Neutrophil (primary cell): ENCODE data around the gene BTBD9.

ENCODE experiments used
- H3K27ac ChIP-seq: fragments of 200-600 bp; sonication (generic); 2 replicates; pipeline ENCODE4 v1.5.1; 2016; ENCODE audit warnings: mild to moderate bottlenecking, moderate library complexity
- H3K27me3 ChIP-seq: fragments of 200-600 bp; sonication (generic); 2 replicates; pipeline ENCODE4 v1.6.0; 2016; ENCODE audit warnings: mild to moderate bottlenecking
- H3K36me3 ChIP-seq: fragments of 200-600 bp; sonication (generic); 2 replicates; pipeline ENCODE4 v1.5.1; 2017
- H3K4me1 ChIP-seq, 2 experiments: fragments of 200-600 bp in 1 of 2; sonication (generic) in 1 of 2; 1 replicate in 1 of 2; 2 replicates in 1 of 2; pipeline versions ENCODE4 v1.5.1 to v1.6.1; 2013 to 2016; ENCODE audit warnings: low read depth in 1 of 2, low read length in 1 of 2, mild to moderate bottlenecking in 1 of 2, moderate library complexity in 1 of 2; ENCODE audit not compliant: control insufficient read depth in 1 of 2, insufficient read depth in 1 of 2
- H3K4me3 ChIP-seq, 2 experiments: fragments of 200-600 bp in 1 of 2; sonication (generic) in 1 of 2; 1 replicate in 1 of 2; 2 replicates in 1 of 2; pipeline ENCODE4 v1.5.1; 2013 to 2016; ENCODE audit warnings: low read depth in 1 of 2, low read length in 1 of 2, mild to moderate bottlenecking in 1 of 2, moderate library complexity in 1 of 2
- H3K9me3 ChIP-seq: fragments of 200-600 bp; sonication (generic); 2 replicates; pipeline ENCODE4 v1.5.1; 2016
- CTCF ChIP-seq: fragments of 200-600 bp; sonication (generic); IDR thresholded peaks from 2 replicates; pipeline ENCODE4 v1.5.1; 2016; ENCODE audit warnings: antibody characterized with exemption

BTBD9 gene

GRCh38 chr6:38587766-38588362 lies 51.9 kb downstream of the BTBD9 start:
- H3K4me3 ChIP-seq, result no peak overlapping the region
- H3K36me3 ChIP-seq, result peaks cover 11% of the 10 kb centered on the region
- H3K9me3 ChIP-seq, result no peaks in the 10 kb centered on the region
- no peaks in the 10 kb centered on the region for H3K4me1 ChIP-seq
- TF ChIP-seq CTCF, result no peak
- no peak overlapping the region for H3K27ac ChIP-seq
- H3K27me3 ChIP-seq, result no peaks in the 10 kb centered on the region

- no peak overlapping the region for H3K4me3 ChIP-seq
- no peak for TF ChIP-seq CTCF
These were observed 52.7 kb downstream of the BTBD9 start for GRCh38 chr6:38586992-38587391.

GRCh38 chr6:38584731-38585130 lies 55.0 kb downstream of the BTBD9 start:
- Histone ChIP-seq H3K9me3 (no peaks in the 10 kb centered on the region), H3K4me3 (no peak overlapping the region), H3K27ac (no peak overlapping the region), H3K27me3 (no peaks in the 10 kb centered on the region), H3K4me1 (no peaks in the 10 kb centered on the region), H3K36me3 (peaks cover 7% of the 10 kb centered on the region)
- no peak for TF ChIP-seq CTCF

More at GRCh38 chr6:38586992-38587391, 52.7 kb downstream of the BTBD9 start:
- peaks cover 5% of the 10 kb centered on the region for H3K36me3 ChIP-seq
- no peak overlapping the region for H3K27ac ChIP-seq
- no peaks in the 10 kb centered on the region for H3K9me3 ChIP-seq
- H3K27me3 ChIP-seq, result no peaks in the 10 kb centered on the region
- H3K4me1 ChIP-seq, result no peaks in the 10 kb centered on the region

GRCh38 chr6:38583523-38583922 lies 56.2 kb downstream of the BTBD9 start:
- Histone ChIP-seq H3K36me3 (peaks cover 14% of the 10 kb centered on the region), H3K4me1 (no peaks in the 10 kb centered on the region), H3K4me3 (no peak overlapping the region), H3K9me3 (no peaks in the 10 kb centered on the region), H3K27me3 (no peaks in the 10 kb centered on the region), H3K27ac (no peak overlapping the region)
- no peak for TF ChIP-seq CTCF

- H3K9me3 ChIP-seq, result no peaks in the 10 kb centered on the region
- no peaks in the 10 kb centered on the region for H3K4me1 ChIP-seq
- no peak for TF ChIP-seq CTCF
- H3K27me3 ChIP-seq, result no peaks in the 10 kb centered on the region
- no peak overlapping the region for H3K4me3 ChIP-seq
- peaks cover 20% of the 10 kb centered on the region for H3K36me3 ChIP-seq
- no peak overlapping the region for H3K27ac ChIP-seq
These were observed 59.7 kb downstream of the BTBD9 start for GRCh38 chr6:38580030-38580429.
